Measurements from ENCODE around the gene TIPRL.

DNA sequence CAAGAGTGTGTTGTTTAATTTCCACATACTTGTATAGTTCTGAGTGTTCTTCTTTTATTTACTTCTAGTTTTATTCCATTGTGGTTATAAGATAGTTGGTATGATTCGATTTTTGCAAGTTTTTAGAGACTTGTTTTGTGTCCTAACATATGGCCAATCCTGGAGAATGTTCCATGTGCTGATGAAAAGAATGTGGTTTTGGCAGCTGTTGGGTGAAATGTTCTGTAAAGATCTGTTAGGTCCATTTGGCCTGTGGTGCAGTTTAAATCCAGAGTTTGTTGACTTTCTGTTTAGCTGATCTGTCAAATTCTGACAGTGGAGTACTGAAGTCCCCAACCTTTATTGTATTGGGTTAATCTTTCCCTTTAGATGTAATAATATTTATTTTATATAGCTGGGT, 19.5 kb upstream of the TIPRL start:
- TF ChIP-seq, protein P1, sequence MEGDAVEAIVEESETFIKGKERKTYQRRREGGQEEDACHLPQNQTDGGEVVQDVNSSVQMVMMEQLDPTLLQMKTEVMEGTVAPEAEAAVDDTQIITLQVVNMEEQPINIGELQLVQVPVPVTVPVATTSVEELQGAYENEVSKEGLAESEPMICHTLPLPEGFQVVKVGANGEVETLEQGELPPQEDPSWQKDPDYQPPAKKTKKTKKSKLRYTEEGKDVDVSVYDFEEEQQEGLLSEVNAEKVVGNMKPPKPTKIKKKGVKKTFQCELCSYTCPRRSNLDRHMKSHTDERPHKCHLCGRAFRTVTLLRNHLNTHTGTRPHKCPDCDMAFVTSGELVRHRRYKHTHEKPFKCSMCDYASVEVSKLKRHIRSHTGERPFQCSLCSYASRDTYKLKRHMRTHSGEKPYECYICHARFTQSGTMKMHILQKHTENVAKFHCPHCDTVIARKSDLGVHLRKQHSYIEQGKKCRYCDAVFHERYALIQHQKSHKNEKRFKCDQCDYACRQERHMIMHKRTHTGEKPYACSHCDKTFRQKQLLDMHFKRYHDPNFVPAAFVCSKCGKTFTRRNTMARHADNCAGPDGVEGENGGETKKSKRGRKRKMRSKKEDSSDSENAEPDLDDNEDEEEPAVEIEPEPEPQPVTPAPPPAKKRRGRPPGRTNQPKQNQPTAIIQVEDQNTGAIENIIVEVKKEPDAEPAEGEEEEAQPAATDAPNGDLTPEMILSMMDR (conservative IDR thresholded peaks at IDR 0.05 in 1 of 2, IDR thresholded peaks at IDR 0.05 in 1 of 2; ENCODE audit: extremely low read depth in 1 of 2, insufficient read depth in 1 of 2, low read depth in 1 of 2, low read length in 2 of 2), result no peak
- no peak for TF ChIP-seq EZH2 (IDR thresholded peaks at IDR 0.05; ENCODE audit: borderline replicate concordance, low read length)
